ENCODE data around the gene METTL15. TPM values are rescaled to one million over a fixed set of nuclear protein-coding genes. Genes with fewer than 3 reads are reported as not detected.
A peak's percentile ranks its signal among the peaks of the same experiment; 100 is the strongest.
"Not testable (repeated sequence)": the region's sequence is repeated elsewhere in the genome, so short reads cannot be mapped to it uniquely, and the experiment has no call there.

The METTL15 gene
- total and polyA plus RNA-seq, 5 donors from 2014 or later = 5.1 to 11.5 (median 7.3) TPM

DNA sequence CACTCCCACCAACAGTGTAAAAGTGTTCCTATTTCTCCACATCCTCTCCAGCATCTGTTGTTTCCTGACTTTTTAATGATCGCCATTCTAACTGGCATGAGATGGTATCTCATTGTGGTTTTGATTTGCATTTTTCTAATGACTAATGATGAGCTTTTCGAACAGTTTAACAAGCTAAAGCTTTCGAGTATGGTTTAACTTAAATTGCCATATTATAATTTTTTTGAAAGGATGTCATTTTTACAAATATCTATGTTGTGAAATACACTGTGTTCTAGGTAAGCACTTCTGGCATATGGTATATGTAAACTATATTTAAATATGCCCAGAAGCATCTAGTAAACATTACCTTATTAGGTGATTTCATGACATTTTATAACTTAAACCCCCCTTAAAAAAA is 20.5 kb upstream of the METTL15 start:
- not testable (repeated sequence) for H3K9me3 ChIP-seq (ENCODE audit: control insufficient read depth in 2 of 2, low read length in 2 of 2); H3K9me3 Mint-ChIP-seq; H3K4me3 ChIP-seq (ENCODE audit: low read depth, low read length); H3K27me3 ChIP-seq (ENCODE audit: control insufficient read depth, insufficient read depth, low read length); H3K4me3 Mint-ChIP-seq; ATAC-seq (ENCODE audit: low read depth in 2 of 2); H3K36me3 Mint-ChIP-seq; DNase-seq; H3K4me1 Mint-ChIP-seq; H3K36me3 ChIP-seq (ENCODE audit: control insufficient read depth, insufficient read depth, low read length); H3K27me3 Mint-ChIP-seq; H3K27ac ChIP-seq (ENCODE audit: insufficient read depth, low read length, poor library complexity, severe bottlenecking); H3K4me1 ChIP-seq (ENCODE audit: control insufficient read depth, insufficient read depth, low read length, poor library complexity, severe bottlenecking)
- peak overlapping the region in 1 of 3 donors; percentile 25 for H3K27ac Mint-ChIP-seq

DNA sequence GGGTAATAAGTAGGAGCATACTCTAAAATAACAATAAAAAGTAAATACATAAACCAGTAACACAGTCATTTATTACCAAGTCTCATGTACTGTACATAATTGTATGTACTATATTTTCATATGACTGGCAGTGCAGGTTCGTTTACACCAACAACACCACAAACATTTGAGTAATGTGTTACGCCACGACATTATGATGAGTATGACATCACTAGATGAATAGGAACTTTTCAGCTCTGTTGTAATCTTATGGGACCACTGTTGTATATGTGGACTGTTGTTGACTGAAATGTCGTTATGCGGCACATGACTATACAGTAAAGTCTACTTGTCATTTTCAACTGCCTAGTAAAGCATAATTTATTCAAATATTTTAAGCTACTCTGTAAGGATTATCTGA is 18.8 kb upstream of the METTL15 start:
- DNase-seq (no peak), ATAC-seq (ENCODE audit: low read depth in 2 of 2) (no peak)
- Histone ChIP-seq H3K27ac (ENCODE audit: insufficient read depth, low read length, poor library complexity, severe bottlenecking) (no peak overlapping the region), H3K9me3 (ENCODE audit: control insufficient read depth in 2 of 2, low read length in 2 of 2) (no peaks in the 10 kb centered on the region), H3K27me3 (ENCODE audit: control insufficient read depth, insufficient read depth, low read length) (no peaks in the 10 kb centered on the region), H3K4me3 (ENCODE audit: low read depth, low read length) (no peak overlapping the region), H3K4me1 (ENCODE audit: control insufficient read depth, insufficient read depth, low read length, poor library complexity, severe bottlenecking) (peaks cover 4% of the 10 kb centered on the region), H3K36me3 (ENCODE audit: control insufficient read depth, insufficient read depth, low read length) (no peaks in the 10 kb centered on the region)
- Mint-ChIP-seq H3K9me3 (no peaks in the 10 kb centered on the region), H3K27me3 (no peaks in the 10 kb centered on the region), H3K36me3 (no peaks in the 10 kb centered on the region), H3K27ac (no peak overlapping the region), H3K4me3 (no peak overlapping the region), H3K4me1 (peaks cover 0 to 5% (median 2%) of the 10 kb centered on the region in 4 donors)

DNA sequence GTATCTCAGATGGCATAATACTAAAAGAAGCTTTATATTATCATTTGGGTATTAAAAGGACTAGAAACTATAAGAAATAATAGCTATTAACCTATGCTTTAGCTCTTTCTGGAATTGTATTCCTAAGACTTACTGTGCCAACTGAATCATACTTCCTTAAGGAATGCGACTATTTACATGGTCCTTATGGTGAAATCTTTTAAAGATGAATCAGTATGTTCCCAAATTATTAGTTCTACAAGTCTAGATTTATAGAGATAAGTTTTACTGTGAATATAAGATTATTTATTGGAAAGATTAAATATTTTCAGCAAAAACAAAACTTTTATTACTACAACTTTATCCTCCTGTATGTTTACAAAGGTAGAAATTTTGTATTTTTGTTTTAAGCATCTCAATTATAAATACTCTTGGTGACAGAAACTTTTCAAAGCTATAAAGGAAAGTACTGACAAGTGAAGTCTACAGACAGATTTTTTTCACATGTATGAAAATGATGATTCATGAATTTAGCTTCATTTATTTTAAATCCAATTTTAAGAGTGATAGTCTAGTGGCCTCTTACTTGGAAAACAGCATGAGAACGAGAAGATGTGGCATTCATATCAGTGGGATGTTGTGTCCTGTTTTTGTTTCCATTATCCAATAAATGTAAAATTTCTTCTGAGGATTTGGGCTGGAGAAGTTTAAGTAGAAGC is 18.0 kb upstream of the METTL15 start:
- H3K4me1 ChIP-seq (ENCODE audit: control insufficient read depth, insufficient read depth, low read length, poor library complexity, severe bottlenecking) = peaks cover 4% of the 10 kb centered on the region
- ATAC-seq (ENCODE audit: low read depth in 2 of 2) (no peak), DNase-seq (no peak)
- no peaks in the 10 kb centered on the region for H3K36me3 Mint-ChIP-seq
- no peaks in the 10 kb centered on the region for H3K27me3 ChIP-seq (ENCODE audit: control insufficient read depth, insufficient read depth, low read length)
- H3K9me3 Mint-ChIP-seq = no peaks in the 10 kb centered on the region
- no peaks in the 10 kb centered on the region for H3K27me3 Mint-ChIP-seq
- peaks cover 0 to 10% (median 2%) of the 10 kb centered on the region in 4 donors for H3K4me1 Mint-ChIP-seq
- no peak overlapping the region for H3K4me3 Mint-ChIP-seq
- H3K36me3 ChIP-seq (ENCODE audit: control insufficient read depth, insufficient read depth, low read length) = no peaks in the 10 kb centered on the region
- no peak overlapping the region for H3K4me3 ChIP-seq (ENCODE audit: low read depth, low read length)
- no peak overlapping the region for H3K27ac Mint-ChIP-seq
- H3K9me3 ChIP-seq (ENCODE audit: control insufficient read depth in 2 of 2, low read length in 2 of 2) = no peaks in the 10 kb centered on the region
- H3K27ac ChIP-seq (ENCODE audit: insufficient read depth, low read length, poor library complexity, severe bottlenecking) = no peak overlapping the region

DNA sequence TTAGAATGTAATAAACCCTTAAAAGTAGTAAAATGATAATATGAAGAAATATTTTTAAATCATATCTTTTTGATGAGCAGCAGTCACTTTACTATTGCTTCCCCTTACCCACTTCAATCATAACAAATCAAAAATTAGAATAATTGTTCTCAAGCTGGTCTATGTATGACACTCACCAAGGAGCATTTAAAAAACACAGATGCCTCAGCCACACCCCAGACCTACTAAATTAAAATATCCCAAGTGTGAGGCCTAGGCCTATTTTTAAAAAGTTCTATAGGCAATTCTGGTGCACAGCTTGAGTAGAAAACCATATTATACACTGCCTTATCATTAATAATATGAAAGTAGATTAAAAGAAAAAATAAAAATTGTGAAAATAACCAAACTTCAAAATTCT is 15.4 kb upstream of the METTL15 start:
- DNase-seq = no peak
- Mint-ChIP-seq H3K27me3 (no peaks in the 10 kb centered on the region), H3K4me1 (peaks cover 0 to 27% (median 5%) of the 10 kb centered on the region in 4 donors), H3K4me3 (no peak overlapping the region), H3K9me3 (no peaks in the 10 kb centered on the region), H3K36me3 (no peaks in the 10 kb centered on the region), H3K27ac (no peak overlapping the region)
- Histone ChIP-seq H3K9me3 (ENCODE audit: control insufficient read depth in 2 of 2, low read length in 2 of 2) (no peaks in the 10 kb centered on the region), H3K36me3 (ENCODE audit: control insufficient read depth, insufficient read depth, low read length) (no peaks in the 10 kb centered on the region), H3K27ac (ENCODE audit: insufficient read depth, low read length, poor library complexity, severe bottlenecking) (no peak overlapping the region), H3K4me3 (ENCODE audit: low read depth, low read length) (no peak overlapping the region), H3K4me1 (ENCODE audit: control insufficient read depth, insufficient read depth, low read length, poor library complexity, severe bottlenecking) (no peaks in the 10 kb centered on the region), H3K27me3 (ENCODE audit: control insufficient read depth, insufficient read depth, low read length) (no peaks in the 10 kb centered on the region)
- no peak for ATAC-seq (ENCODE audit: low read depth in 2 of 2)

DNA sequence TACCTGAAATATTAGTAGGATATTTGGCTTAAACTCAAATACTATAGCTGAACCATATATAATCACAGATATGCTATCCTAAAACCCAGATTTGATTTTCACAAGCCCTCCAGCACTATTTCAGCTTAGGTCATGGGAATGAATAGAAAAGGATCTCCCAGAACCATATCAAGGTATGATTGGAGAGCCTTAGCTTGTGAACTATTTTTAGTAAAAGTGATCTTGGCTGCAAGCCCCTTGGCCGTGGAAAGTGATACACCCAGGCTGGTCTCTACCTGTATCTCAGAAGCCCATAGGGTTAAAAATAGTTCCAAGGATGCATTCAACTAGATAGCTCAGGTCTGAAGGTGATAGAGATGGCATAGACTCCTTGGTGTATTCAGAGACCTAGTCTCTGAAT is 9.9 kb upstream of the METTL15 start:
- Histone ChIP-seq H3K9me3 (ENCODE audit: control insufficient read depth in 2 of 2, low read length in 2 of 2) (no peaks in the 10 kb centered on the region), H3K4me3 (ENCODE audit: low read depth, low read length) (no peak overlapping the region), H3K4me1 (ENCODE audit: control insufficient read depth, insufficient read depth, low read length, poor library complexity, severe bottlenecking) (peaks cover 1% of the 10 kb centered on the region), H3K36me3 (ENCODE audit: control insufficient read depth, insufficient read depth, low read length) (no peaks in the 10 kb centered on the region), H3K27ac (ENCODE audit: insufficient read depth, low read length, poor library complexity, severe bottlenecking) (no peak overlapping the region), H3K27me3 (ENCODE audit: control insufficient read depth, insufficient read depth, low read length) (no peaks in the 10 kb centered on the region)
- H3K27me3 Mint-ChIP-seq = no peaks in the 10 kb centered on the region
- no peaks in the 10 kb centered on the region for H3K9me3 Mint-ChIP-seq
- no peaks in the 10 kb centered on the region for H3K36me3 Mint-ChIP-seq
- no peak for ATAC-seq (ENCODE audit: low read depth in 2 of 2)
- H3K4me3 Mint-ChIP-seq = no peak overlapping the region
- peaks cover 0 to 46% (median 14%) of the 10 kb centered on the region in 4 donors for H3K4me1 Mint-ChIP-seq
- no peak for DNase-seq
- no peak overlapping the region for H3K27ac Mint-ChIP-seq

DNA sequence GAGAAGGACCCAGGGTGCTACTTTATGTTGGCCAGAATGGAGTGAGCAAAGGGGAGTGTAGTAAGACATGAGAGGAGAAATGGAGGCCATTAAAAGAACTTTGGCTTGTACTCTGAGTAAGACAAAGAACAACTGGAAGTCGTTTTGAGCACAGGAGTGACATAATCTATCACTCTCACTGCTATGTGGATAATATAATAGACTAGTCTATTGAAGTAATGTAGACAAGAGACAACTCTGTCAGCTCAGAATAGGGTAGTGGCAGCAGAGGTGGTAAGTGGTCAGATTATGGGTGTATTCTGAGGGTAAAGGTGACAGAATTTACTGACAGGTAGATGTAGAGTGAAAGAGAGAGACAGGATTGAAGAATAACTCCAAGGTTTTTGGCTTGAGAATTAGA is 8.5 kb upstream of the METTL15 start:
- Histone ChIP-seq H3K27me3 (ENCODE audit: control insufficient read depth, insufficient read depth, low read length) (no peaks in the 10 kb centered on the region), H3K4me3 (ENCODE audit: low read depth, low read length) (no peak overlapping the region), H3K4me1 (ENCODE audit: control insufficient read depth, insufficient read depth, low read length, poor library complexity, severe bottlenecking) (peaks cover 6% of the 10 kb centered on the region), H3K27ac (ENCODE audit: insufficient read depth, low read length, poor library complexity, severe bottlenecking) (no peak overlapping the region), H3K36me3 (ENCODE audit: control insufficient read depth, insufficient read depth, low read length) (no peaks in the 10 kb centered on the region), H3K9me3 (ENCODE audit: control insufficient read depth in 2 of 2, low read length in 2 of 2) (no peaks in the 10 kb centered on the region)
- Mint-ChIP-seq H3K27me3 (no peaks in the 10 kb centered on the region), H3K4me3 (no peak overlapping the region), H3K9me3 (no peaks in the 10 kb centered on the region), H3K4me1 (peaks cover 3 to 50% (median 22%) of the 10 kb centered on the region in 4 donors), H3K27ac (peak overlapping the region; percentile 0 to 38 (median 15)), H3K36me3 (no peaks in the 10 kb centered on the region)
- no peak for ATAC-seq (ENCODE audit: low read depth in 2 of 2)
- no peak for DNase-seq

DNA sequence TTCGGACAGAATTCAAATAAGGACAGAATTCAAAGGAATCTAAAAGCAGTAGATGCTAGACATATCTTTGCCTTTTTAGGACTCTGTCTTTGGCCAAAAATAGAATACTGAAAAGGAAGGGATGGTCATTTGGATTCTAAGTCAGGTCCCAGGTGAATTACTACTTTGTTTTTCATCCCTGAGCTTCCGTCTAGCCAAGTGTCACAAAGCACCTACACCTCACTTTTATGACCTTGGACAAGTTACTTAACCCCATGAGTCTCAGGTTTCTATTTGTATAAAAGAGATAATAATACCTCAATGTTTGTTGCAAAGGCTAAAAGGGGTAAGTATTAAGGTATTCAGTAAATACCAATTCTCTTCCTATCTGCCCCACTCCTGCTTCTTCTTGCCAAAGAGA is 7.5 kb upstream of the METTL15 start:
- Mint-ChIP-seq H3K4me3 (no peak overlapping the region), H3K4me1 (peaks cover 3 to 47% (median 24%) of the 10 kb centered on the region in 4 donors), H3K27ac (no peak overlapping the region), H3K27me3 (no peaks in the 10 kb centered on the region), H3K36me3 (no peaks in the 10 kb centered on the region), H3K9me3 (no peaks in the 10 kb centered on the region)
- DNase-seq = no peak
- no peaks in the 10 kb centered on the region for H3K9me3 ChIP-seq (ENCODE audit: control insufficient read depth in 2 of 2, low read length in 2 of 2)
- H3K27ac ChIP-seq (ENCODE audit: insufficient read depth, low read length, poor library complexity, severe bottlenecking) = no peak overlapping the region
- peaks cover 9% of the 10 kb centered on the region for H3K4me1 ChIP-seq (ENCODE audit: control insufficient read depth, insufficient read depth, low read length, poor library complexity, severe bottlenecking)
- no peaks in the 10 kb centered on the region for H3K36me3 ChIP-seq (ENCODE audit: control insufficient read depth, insufficient read depth, low read length)
- H3K4me3 ChIP-seq (ENCODE audit: low read depth, low read length) = no peak overlapping the region
- H3K27me3 ChIP-seq (ENCODE audit: control insufficient read depth, insufficient read depth, low read length) = no peaks in the 10 kb centered on the region
- no peak for ATAC-seq (ENCODE audit: low read depth in 2 of 2)

DNA sequence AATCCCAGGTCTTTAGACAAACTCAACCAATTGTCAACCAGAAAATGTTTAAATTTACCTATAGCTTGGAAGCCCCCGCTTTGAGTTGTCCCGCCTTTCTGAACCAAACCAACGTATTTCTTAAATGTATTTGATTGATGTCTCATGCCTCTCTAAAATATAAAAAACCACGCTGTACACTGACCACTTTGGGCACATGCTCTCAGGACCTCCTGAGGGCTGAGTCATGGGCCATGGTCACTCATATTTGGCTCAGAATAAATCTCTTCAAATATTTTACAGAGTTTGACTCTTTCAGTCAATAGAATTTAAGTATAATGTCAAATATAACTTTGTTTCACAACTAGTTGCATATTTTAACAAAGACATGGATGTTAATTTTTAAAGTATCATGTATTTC is 5.9 kb upstream of the METTL15 start:
- not testable (repeated sequence) for H3K27me3 ChIP-seq (ENCODE audit: control insufficient read depth, insufficient read depth, low read length); H3K4me3 ChIP-seq (ENCODE audit: low read depth, low read length); H3K9me3 Mint-ChIP-seq; H3K27me3 Mint-ChIP-seq; H3K9me3 ChIP-seq (ENCODE audit: control insufficient read depth in 2 of 2, low read length in 2 of 2); H3K27ac ChIP-seq (ENCODE audit: insufficient read depth, low read length, poor library complexity, severe bottlenecking); DNase-seq; H3K36me3 ChIP-seq (ENCODE audit: control insufficient read depth, insufficient read depth, low read length); ATAC-seq (ENCODE audit: low read depth in 2 of 2); H3K36me3 Mint-ChIP-seq; H3K4me3 Mint-ChIP-seq
- Mint-ChIP-seq H3K4me1 (peaks cover 3 to 51% (median 30%) of the 10 kb centered on the region in 4 donors), H3K27ac (peak overlapping the region in 1 of 3 donors; percentile 16)
- peaks cover 22% of the 10 kb centered on the region for H3K4me1 ChIP-seq (ENCODE audit: control insufficient read depth, insufficient read depth, low read length, poor library complexity, severe bottlenecking)

Measured in CD4-positive, CD25-positive, alpha-beta regulatory T cell (primary cell).